ENCODE measurements around the gene PDE10A.

DNA sequence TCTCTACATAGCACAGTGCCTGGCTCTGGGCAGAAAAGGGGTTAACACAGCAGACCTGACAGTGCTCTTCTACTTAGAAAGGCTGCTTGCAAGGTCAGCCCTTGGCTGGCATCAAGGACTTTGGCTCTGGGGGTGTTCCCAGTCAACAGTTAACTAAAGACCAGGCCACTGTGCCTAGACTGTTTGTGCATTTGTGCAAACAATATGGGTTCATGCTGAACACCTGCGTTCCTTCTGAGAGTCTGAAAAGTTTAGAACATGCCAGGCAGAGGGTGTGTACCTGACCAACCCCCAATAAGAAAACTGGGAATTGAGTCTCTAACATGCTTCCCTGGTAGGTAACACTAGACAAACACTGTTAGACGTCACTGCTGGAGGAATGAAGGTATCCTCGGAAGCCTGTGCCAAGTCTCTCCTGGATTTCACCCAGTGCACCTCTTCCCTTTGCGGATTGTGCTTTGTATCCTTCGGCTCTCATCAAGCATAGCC, 110.7 kb downstream of the PDE10A start:
- TF ChIP-seq ZNF644 (CRISPR knock-in tag; IDR thresholded peaks at IDR 0.05; ENCODE audit: low read depth) (no peak), BHLHE40 (IDR thresholded peaks at IDR 0.05; ENCODE audit: low read length) (no peak), ZNF558 (CRISPR knock-in tag; IDR thresholded peaks at IDR 0.05; ENCODE audit: borderline replicate concordance) (no peak), ZNF530 (CRISPR knock-in tag; IDR thresholded peaks at IDR 0.05; ENCODE audit: low read depth) (no peak), SNAPC2 (CRISPR knock-in tag; IDR thresholded peaks at IDR 0.05) (no peak), ZNF547 (CRISPR knock-in tag; IDR thresholded peaks at IDR 0.05) (no peak), HNF1A (IDR thresholded peaks at IDR 0.05; ENCODE audit: low read depth) (no peak), HNF1A (CRISPR knock-in tag; IDR thresholded peaks at IDR 0.05; ENCODE audit: borderline replicate concordance) (no peak), ZNF350 (CRISPR knock-in tag; IDR thresholded peaks at IDR 0.05; ENCODE audit: borderline replicate concordance, low read depth) (no peak), POLR2A (IDR thresholded peaks at IDR 0.05; ENCODE audit: insufficient read depth in 1 of 2, low read depth in 2 of 2, low read length in 2 of 2) (no peak)
- TF ChIP-seq, protein P1, sequence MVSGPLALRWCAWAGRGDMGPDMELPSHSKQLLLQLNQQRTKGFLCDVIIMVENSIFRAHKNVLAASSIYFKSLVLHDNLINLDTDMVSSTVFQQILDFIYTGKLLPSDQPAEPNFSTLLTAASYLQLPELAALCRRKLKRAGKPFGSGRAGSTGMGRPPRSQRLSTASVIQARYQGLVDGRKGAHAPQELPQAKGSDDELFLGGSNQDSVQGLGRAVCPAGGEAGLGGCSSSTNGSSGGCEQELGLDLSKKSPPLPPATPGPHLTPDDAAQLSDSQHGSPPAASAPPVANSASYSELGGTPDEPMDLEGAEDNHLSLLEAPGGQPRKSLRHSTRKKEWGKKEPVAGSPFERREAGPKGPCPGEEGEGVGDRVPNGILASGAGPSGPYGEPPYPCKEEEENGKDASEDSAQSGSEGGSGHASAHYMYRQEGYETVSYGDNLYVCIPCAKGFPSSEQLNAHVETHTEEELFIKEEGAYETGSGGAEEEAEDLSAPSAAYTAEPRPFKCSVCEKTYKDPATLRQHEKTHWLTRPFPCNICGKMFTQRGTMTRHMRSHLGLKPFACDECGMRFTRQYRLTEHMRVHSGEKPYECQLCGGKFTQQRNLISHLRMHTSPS (CRISPR knock-in tag; IDR thresholded peaks at IDR 0.05; ENCODE audit: low read depth), result no peak
- TF ChIP-seq, protein P2, sequence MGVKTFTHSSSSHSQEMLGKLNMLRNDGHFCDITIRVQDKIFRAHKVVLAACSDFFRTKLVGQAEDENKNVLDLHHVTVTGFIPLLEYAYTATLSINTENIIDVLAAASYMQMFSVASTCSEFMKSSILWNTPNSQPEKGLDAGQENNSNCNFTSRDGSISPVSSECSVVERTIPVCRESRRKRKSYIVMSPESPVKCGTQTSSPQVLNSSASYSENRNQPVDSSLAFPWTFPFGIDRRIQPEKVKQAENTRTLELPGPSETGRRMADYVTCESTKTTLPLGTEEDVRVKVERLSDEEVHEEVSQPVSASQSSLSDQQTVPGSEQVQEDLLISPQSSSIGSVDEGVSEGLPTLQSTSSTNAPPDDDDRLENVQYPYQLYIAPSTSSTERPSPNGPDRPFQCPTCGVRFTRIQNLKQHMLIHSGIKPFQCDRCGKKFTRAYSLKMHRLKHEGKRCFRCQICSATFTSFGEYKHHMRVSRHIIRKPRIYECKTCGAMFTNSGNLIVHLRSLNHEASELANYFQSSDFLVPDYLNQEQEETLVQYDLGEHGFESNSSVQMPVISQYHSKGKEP (CRISPR knock-in tag; IDR thresholded peaks at IDR 0.05), result no peak
- TF ChIP-seq, protein P3, sequence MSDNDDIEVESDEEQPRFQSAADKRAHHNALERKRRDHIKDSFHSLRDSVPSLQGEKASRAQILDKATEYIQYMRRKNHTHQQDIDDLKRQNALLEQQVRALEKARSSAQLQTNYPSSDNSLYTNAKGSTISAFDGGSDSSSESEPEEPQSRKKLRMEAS (IDR thresholded peaks at IDR 0.05), result no peak

Data from HepG2 (cell line).